M059J (cell line): ENCODE results near the gene PCSK9. TPM values are rescaled to one million over a fixed set of nuclear protein-coding genes. Genes with fewer than 3 reads are reported as not detected.

Experiments
- DNase-seq: peaks from one replicate; pipeline ENCODE4 v3.0.0-alpha.2; 2012; ENCODE audit warnings: low read depth
- total RNA-seq: library from RNA; depleted of rRNA; stranded (reverse); fragments of >200 nt; shearing (Covaris generic); gene quantifications from 2 replicates; pipeline ENCODE4 v1.2.3, GENCODE V29; 2014

The PCSK9 gene
- total RNA-seq, 1 experiment from 2014 or later = 3.0 TPM

GRCh38 chr1:55059302-55060132, 20.2 kb downstream of the PCSK9 start:
- no peak for DNase-seq

- peak; percentile 49 for DNase-seq
These were observed 21.0 kb downstream of the PCSK9 start for GRCh38 chr1:55060133-55060999.

GRCh38 chr1:55061000-55061705, 21.8 kb downstream of the PCSK9 start:
- no peak for DNase-seq

- DNase-seq = no peak
These were observed 22.5 kb downstream of the PCSK9 start for GRCh38 chr1:55061706-55062321.

- DNase-seq = no peak
These were observed 23.6 kb downstream of the PCSK9 start for GRCh38 chr1:55062801-55063576.

GRCh38 chr1:55063577-55063942, 24.2 kb downstream of the PCSK9 start:
- no peak for DNase-seq

GRCh38 chr1:55064071-55064581, 24.8 kb downstream of the PCSK9 start:
- DNase-seq = peak; percentile 75

GRCh38 chr1:55064861-55065263, 25.5 kb downstream of the PCSK9 start:
- DNase-seq = peak; percentile 86

- no peak for DNase-seq
These were observed 26.3 kb downstream of the PCSK9 start for GRCh38 chr1:55065648-55066047.

GRCh38 chr1:55067022-55067778, 27.9 kb downstream of the PCSK9 start:
- no peak for DNase-seq

- DNase-seq = no peak
These were observed 28.6 kb downstream of the PCSK9 start for GRCh38 chr1:55067914-55068313.

GRCh38 chr1:55068638-55069037, 29.3 kb downstream of the PCSK9 start:
- no peak for DNase-seq

GRCh38 chr1:55069280-55069679, 29.9 kb downstream of the PCSK9 start:
- DNase-seq = no peak

GRCh38 chr1:55070293-55071164, 31.2 kb downstream of the PCSK9 start:
- no peak for DNase-seq

GRCh38 chr1:55071477-55071876, 32.1 kb downstream of the PCSK9 start:
- peak; percentile 71 for DNase-seq

GRCh38 chr1:55073187-55073916, 34.0 kb downstream of the PCSK9 start:
- DNase-seq = peak; percentile 17

- no peak for DNase-seq
These were observed 35.1 kb downstream of the PCSK9 start for GRCh38 chr1:55074455-55074854.

- DNase-seq = no peak
These were observed 37.0 kb downstream of the PCSK9 start for GRCh38 chr1:55076356-55076755.
